Measurements from ENCODE around the gene CGGBP1.

- TF ChIP-seq, protein P1, sequence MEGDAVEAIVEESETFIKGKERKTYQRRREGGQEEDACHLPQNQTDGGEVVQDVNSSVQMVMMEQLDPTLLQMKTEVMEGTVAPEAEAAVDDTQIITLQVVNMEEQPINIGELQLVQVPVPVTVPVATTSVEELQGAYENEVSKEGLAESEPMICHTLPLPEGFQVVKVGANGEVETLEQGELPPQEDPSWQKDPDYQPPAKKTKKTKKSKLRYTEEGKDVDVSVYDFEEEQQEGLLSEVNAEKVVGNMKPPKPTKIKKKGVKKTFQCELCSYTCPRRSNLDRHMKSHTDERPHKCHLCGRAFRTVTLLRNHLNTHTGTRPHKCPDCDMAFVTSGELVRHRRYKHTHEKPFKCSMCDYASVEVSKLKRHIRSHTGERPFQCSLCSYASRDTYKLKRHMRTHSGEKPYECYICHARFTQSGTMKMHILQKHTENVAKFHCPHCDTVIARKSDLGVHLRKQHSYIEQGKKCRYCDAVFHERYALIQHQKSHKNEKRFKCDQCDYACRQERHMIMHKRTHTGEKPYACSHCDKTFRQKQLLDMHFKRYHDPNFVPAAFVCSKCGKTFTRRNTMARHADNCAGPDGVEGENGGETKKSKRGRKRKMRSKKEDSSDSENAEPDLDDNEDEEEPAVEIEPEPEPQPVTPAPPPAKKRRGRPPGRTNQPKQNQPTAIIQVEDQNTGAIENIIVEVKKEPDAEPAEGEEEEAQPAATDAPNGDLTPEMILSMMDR (IDR thresholded peaks at IDR 0.05): no peak
- TF ChIP-seq EZH2 (IDR thresholded peaks at IDR 0.05; ENCODE audit: borderline replicate concordance, insufficient read depth, low read depth, low read length, poor library complexity, severe bottlenecking): no peak
Measured at GRCh38 chr3:88019024-88019423, 39.8 kb downstream of the CGGBP1 start.
